MM.1S (cell line): ENCODE results near the gene HPX.
A peak's percentile ranks its signal among the peaks of the same experiment; 100 is the strongest.

Experiments
- DNase-seq: peaks from one replicate; pipeline ENCODE4 v3.0.0-alpha.2; 2015
- H2AFZ ChIP-seq: fragments of 300-600 bp; sonication (generic); 2 replicates; pipeline ENCODE4 v1.6.0; 2016; ENCODE audit warnings: antibody characterized with exemption, low read length
- H3F3A ChIP-seq: fragments of 300-600 bp; sonication (generic); 2 replicates; pipeline ENCODE4 v1.6.1; 2016; ENCODE audit warnings: mild to moderate bottlenecking, antibody characterized with exemption, low read length, moderate library complexity, mixed read lengths; ENCODE audit not compliant: insufficient read depth
- H3K27ac ChIP-seq: fragments of 300-600 bp; sonication (generic); 2 replicates; pipeline ENCODE4 v1.5.1; 2016; ENCODE audit warnings: mild to moderate bottlenecking, low read length
- H3K27me3 ChIP-seq: fragments of 300-600 bp; sonication (generic); replicated peaks from 2 replicates; pipeline ENCODE4 v1.6.0; 2016; ENCODE audit warnings: low read length; ENCODE audit not compliant: insufficient read depth
- H3K36me3 ChIP-seq: fragments of 300-600 bp; sonication (generic); replicated peaks from 2 replicates; pipeline ENCODE4 v1.6.1; 2016; ENCODE audit warnings: mild to moderate bottlenecking, low read length, mixed read lengths; ENCODE audit not compliant: insufficient read depth
- H3K4me1 ChIP-seq: fragments of 300-600 bp; sonication (generic); 2 replicates; pipeline ENCODE4 v1.6.1; 2016; ENCODE audit warnings: low read length, mixed read lengths
- H3K4me2 ChIP-seq: fragments of 300-600 bp; sonication (generic); 2 replicates; pipeline ENCODE4 v1.6.0; 2016; ENCODE audit warnings: low read depth, low read length
- H3K4me3 ChIP-seq: fragments of 300-600 bp; sonication (generic); 2 replicates; pipeline ENCODE4 v1.5.1; 2016; ENCODE audit warnings: low read length, mixed read lengths
- H3K79me2 ChIP-seq: fragments of 300-600 bp; sonication (generic); 2 replicates; pipeline ENCODE4 v1.6.1; 2016; ENCODE audit warnings: mixed run types, low read length, mixed read lengths
- H3K9ac ChIP-seq: fragments of 300-600 bp; sonication (generic); 2 replicates; pipeline ENCODE4 v1.6.1; 2016; ENCODE audit warnings: low read length, mixed read lengths
- H3K9me2 ChIP-seq: fragments of 300-600 bp; sonication (generic); replicated peaks from 2 replicates; pipeline ENCODE4 v1.6.1; 2016; ENCODE audit warnings: mild to moderate bottlenecking, low read length, mixed read lengths; ENCODE audit not compliant: insufficient read depth
- H3K9me3 ChIP-seq: fragments of 300-600 bp; sonication (generic); replicated peaks from 2 replicates; pipeline ENCODE4 v1.6.1; 2016; ENCODE audit warnings: mild to moderate bottlenecking, low read length, mixed read lengths; ENCODE audit not compliant: insufficient read depth
- H4K20me1 ChIP-seq: fragments of 300-600 bp; sonication (generic); 2 replicates; pipeline ENCODE4 v1.6.1; 2016; ENCODE audit warnings: mild to moderate bottlenecking, low read length, moderate library complexity, mixed read lengths; ENCODE audit not compliant: insufficient read depth
- CTCF ChIP-seq: fragments of 300-600 bp; sonication (generic); IDR thresholded peaks from 2 replicates; pipeline ENCODE4 v1.5.1; 2016; ENCODE audit warnings: antibody characterized with exemption, low read length, mixed read lengths
- EZH2 ChIP-seq: fragments of 300-600 bp; sonication (generic); optimal IDR thresholded peaks from 2 replicates; pipeline ENCODE3; 2017; ENCODE audit warnings: low read depth, mild to moderate bottlenecking, antibody characterized with exemption, low read length, mixed read lengths
- EZH2phosphoT487 ChIP-seq: fragments of 300-600 bp; sonication (generic); IDR thresholded peaks from 2 replicates; pipeline ENCODE4 v1.6.1; 2018; ENCODE audit warnings: antibody characterized with exemption, low read length

HPX gene

DNA sequence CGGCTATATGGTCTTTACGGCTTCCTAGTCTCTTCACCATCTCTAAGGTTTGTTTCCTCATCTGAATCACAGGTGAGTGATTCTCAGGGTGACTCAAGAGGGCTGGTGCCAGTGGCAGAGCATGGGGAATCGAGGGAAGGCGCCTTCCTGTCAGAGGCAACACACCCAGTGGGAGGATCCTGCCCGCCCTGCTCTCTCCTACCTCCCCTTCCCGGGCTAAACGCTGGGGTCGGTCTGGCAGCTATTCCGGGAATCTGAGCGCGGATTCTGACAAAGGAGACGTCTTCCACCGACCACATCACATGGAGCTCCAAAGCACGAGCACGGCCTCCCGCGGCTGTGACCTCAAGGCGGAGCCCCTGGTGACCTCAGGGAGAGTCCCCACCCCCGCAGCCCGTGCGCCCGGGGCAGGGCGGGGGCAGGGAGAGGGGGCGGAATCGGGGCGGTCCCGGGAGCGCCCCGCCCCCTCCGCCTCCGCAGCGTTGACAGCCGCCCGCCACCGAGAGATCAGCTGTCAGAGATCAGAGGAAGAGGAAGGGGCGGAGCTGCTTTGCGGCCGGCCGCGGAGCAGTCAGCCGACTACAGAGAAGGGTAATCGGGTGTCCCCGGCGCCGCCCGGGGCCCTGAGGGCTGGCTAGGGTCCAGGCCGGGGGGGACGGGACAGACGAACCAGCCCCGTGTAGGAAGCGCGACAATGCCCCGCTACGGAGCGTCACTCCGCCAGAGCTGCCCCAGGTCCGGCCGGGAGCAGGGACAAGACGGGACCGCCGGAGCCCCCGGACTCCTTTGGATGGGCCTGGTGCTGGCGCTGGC is 50.7 kb downstream of the HPX start, which contains the start of gene SMPD1:
SMPD1 (plus strand) TSS at position 570 of the 813 bp plus-strand sequence; CDS start at position 695, 125 bp downstream.
- Histone ChIP-seq H3K4me2 (peak within 1 kb of the TSS; percentile 81), H2AFZ (peak within 1 kb of the TSS; percentile 83), H3K27ac (peak within 1 kb of the TSS; percentile 20; the same call in 1 of the 2 replicates), H3F3A (no peaks in the 10 kb centered on the region), H4K20me1 (no peaks in the 10 kb centered on the region), H3K4me3 (peak within 1 kb of the TSS; percentile 75), H3K27me3 (no peaks in the 10 kb centered on the region), H3K9me3 (no peaks in the 10 kb centered on the region), H3K4me1 (no peaks in the 10 kb centered on the region), H3K36me3 (no peaks in the 10 kb centered on the region), H3K9ac (peak within 1 kb of the TSS; percentile 70), H3K79me2 (peaks cover 8% of the 10 kb centered on the region), H3K9me2 (no peaks in the 10 kb centered on the region)
- peak; percentile 91 for DNase-seq
- TF ChIP-seq EZH2phosphoT487 (no peak), EZH2 (no peak), CTCF (no peak)

- no peak overlapping the region for H3K27ac ChIP-seq
- no peaks in the 10 kb centered on the region for H3F3A ChIP-seq
- TF ChIP-seq CTCF, result no peak
- no peak for TF ChIP-seq EZH2
- TF ChIP-seq EZH2phosphoT487, result no peak
Measured at GRCh38 chr11:6388748-6389147, 52.0 kb downstream of the HPX start.

GRCh38 chr11:6387811-6388599 is 52.8 kb downstream of the HPX start:
- Histone ChIP-seq H3K79me2 (peaks cover 8% of the 10 kb centered on the region), H3K9me3 (no peaks in the 10 kb centered on the region), H3K9ac (no peak overlapping the region), H3K4me1 (no peaks in the 10 kb centered on the region), H4K20me1 (no peaks in the 10 kb centered on the region), H3K4me2 (no peak overlapping the region), H3K36me3 (no peaks in the 10 kb centered on the region), H3K27me3 (no peaks in the 10 kb centered on the region), H2AFZ (no peak overlapping the region), H3F3A (no peaks in the 10 kb centered on the region), H3K4me3 (no peak overlapping the region), H3K9me2 (no peaks in the 10 kb centered on the region), H3K27ac (no peak overlapping the region)
- DNase-seq, result no peak
- no peak for TF ChIP-seq EZH2phosphoT487
- no peak for TF ChIP-seq CTCF
- TF ChIP-seq EZH2, result no peak

More at GRCh38 chr11:6388748-6389147, 52.0 kb downstream of the HPX start:
- no peak overlapping the region for H3K4me2 ChIP-seq
- H2AFZ ChIP-seq, result no peak overlapping the region
- H3K79me2 ChIP-seq, result peaks cover 8% of the 10 kb centered on the region
- no peak overlapping the region for H3K9ac ChIP-seq
- no peak overlapping the region for H3K4me3 ChIP-seq
- no peaks in the 10 kb centered on the region for H4K20me1 ChIP-seq
- no peaks in the 10 kb centered on the region for H3K36me3 ChIP-seq
- no peaks in the 10 kb centered on the region for H3K9me3 ChIP-seq
- no peaks in the 10 kb centered on the region for H3K27me3 ChIP-seq
- no peak for DNase-seq
- H3K4me1 ChIP-seq, result no peaks in the 10 kb centered on the region
- no peaks in the 10 kb centered on the region for H3K9me2 ChIP-seq
